ENCODE measurements around the gene SLC17A9.

The SLC17A9 gene

DNA sequence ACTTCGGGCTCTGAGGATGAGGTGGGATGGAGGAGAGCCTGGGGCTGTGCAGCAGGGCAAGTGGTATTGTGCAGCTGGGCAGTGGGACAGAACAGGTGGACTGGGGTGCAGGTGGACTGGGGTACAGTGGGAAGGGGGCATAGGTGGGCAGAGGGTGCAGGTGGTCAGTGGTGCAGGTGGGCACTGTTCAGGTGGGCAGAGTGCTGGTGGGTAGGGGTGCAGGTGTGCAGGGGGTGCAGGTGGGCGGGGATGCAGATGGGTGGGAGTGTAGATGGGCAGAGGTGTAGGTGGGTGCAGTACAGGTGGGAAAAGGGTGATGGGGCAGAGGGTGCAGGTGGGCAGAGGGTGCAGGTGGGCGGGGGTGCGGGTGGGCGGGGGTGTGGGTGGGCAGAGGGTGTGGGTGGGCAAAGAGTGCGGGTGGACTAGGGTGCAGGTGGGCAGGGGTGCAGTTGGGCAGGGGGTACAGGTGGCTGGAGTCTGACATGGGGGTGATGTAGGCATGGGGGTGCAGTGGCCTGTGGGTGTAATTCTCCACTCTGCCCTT is 33.8 kb downstream of the SLC17A9 start:
- Histone ChIP-seq H3K27ac (no peak overlapping the region), H3K4me3 (no peak overlapping the region), H3K4me1 (no peaks in the 10 kb centered on the region), H3K9me3 (no peaks in the 10 kb centered on the region), H3K36me3 (no peaks in the 10 kb centered on the region), H3K27me3 (peaks cover 0 to 84% of the 10 kb centered on the region in 2 donors)
- DNase-seq, result no peak
- intact Hi-C loops (cut with DNase I; ENCODE audit: low total_unique reads), result no loop called here
- TF ChIP-seq, protein P1, sequence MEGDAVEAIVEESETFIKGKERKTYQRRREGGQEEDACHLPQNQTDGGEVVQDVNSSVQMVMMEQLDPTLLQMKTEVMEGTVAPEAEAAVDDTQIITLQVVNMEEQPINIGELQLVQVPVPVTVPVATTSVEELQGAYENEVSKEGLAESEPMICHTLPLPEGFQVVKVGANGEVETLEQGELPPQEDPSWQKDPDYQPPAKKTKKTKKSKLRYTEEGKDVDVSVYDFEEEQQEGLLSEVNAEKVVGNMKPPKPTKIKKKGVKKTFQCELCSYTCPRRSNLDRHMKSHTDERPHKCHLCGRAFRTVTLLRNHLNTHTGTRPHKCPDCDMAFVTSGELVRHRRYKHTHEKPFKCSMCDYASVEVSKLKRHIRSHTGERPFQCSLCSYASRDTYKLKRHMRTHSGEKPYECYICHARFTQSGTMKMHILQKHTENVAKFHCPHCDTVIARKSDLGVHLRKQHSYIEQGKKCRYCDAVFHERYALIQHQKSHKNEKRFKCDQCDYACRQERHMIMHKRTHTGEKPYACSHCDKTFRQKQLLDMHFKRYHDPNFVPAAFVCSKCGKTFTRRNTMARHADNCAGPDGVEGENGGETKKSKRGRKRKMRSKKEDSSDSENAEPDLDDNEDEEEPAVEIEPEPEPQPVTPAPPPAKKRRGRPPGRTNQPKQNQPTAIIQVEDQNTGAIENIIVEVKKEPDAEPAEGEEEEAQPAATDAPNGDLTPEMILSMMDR (IDR thresholded peaks at IDR 0.05), result no peak

DNA sequence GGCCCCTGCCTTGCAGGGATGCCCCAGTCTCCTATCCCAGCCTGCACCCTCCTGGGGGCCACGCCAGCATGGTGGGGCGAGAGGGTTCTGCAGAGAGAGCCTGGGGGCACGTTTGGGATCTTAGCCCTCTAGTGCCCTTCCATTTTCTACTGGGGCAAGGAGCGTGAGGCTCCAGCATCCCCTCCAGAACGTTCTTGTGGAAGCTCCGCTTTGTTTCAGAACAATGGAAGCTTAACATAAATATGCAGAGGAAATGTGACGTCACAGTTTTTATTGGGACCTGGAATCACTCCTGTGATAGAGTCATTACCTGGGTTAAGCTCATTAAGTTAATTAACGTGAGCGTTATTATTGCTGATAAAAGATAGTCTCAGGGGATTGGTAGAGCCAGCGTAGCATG is 34.6 kb downstream of the SLC17A9 start:
- no peak overlapping the region for H3K27ac ChIP-seq
- no peak overlapping the region for H3K4me3 ChIP-seq
- TF ChIP-seq, protein P1 (IDR thresholded peaks at IDR 0.05), result no peak
- H3K9me3 ChIP-seq, result no peaks in the 10 kb centered on the region
- H3K27me3 ChIP-seq, result peaks cover 0 to 81% of the 10 kb centered on the region in 2 donors
- H3K36me3 ChIP-seq, result no peaks in the 10 kb centered on the region
- intact Hi-C loops (cut with DNase I; ENCODE audit: low total_unique reads), result no loop called here
- H3K4me1 ChIP-seq, result no peaks in the 10 kb centered on the region
- DNase-seq, result no peak

DNA sequence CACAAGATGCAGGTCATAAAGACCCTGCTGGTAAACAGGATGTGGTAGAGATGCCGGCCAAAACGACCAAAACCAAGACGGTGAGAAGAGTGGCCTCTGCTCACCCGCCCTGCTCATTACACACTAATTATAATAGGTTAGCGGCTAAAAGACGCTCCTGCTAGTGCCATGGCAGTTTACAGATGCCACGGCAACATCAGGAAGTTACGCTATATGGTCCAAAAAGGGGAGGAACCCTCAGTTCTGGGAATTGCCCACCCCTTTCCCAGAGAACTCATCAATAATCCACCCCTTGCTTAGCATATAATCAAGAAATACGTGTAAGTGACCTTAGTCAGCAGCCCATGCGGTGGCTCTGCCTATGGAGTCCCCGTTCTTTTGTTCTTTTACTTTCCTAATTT is 36.7 kb downstream of the SLC17A9 start:
- Histone ChIP-seq H3K4me1 (no peaks in the 10 kb centered on the region), H3K36me3 (no peaks in the 10 kb centered on the region), H3K27me3 (peaks cover 0 to 73% of the 10 kb centered on the region in 2 donors), H3K27ac (no peak overlapping the region), H3K9me3 (no peaks in the 10 kb centered on the region), H3K4me3 (no peak overlapping the region)
- intact Hi-C loops (cut with DNase I; ENCODE audit: low total_unique reads), result no loop called here
- DNase-seq, result no peak
- TF ChIP-seq, protein P1 (IDR thresholded peaks at IDR 0.05), result no peak

DNA sequence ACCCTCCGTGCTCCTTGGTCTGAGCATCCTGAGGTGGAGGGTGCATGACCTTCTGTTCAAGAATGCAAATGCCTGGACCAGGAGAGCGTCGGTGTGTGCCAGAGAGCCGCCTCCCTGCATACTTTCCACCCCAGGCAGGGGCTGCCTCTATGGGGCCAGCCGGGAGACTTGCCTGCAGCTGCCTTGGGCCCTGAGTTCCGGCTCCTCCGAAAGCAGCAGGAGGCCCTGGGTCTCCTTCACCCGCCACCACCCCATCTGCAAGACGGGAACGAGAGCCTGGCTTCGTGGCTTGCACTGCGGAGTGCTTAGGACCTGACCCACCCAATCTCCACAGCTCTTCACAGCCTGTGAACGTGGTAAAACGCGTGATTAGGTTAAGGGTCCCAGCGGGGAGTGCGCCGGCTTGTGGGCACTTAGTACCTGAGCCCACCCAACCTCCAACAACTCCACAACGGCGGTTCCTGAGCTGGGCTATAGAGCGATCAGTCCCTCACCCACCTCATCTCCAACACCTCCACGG is 37.9 kb downstream of the SLC17A9 start:
- Histone ChIP-seq H3K4me3 (no peak overlapping the region), H3K36me3 (no peaks in the 10 kb centered on the region), H3K27ac (no peak overlapping the region), H3K27me3 (peaks cover 0 to 70% of the 10 kb centered on the region in 2 donors), H3K4me1 (no peaks in the 10 kb centered on the region), H3K9me3 (no peaks in the 10 kb centered on the region)
- TF ChIP-seq, protein P1 (IDR thresholded peaks at IDR 0.05), result no peak
- intact Hi-C loops (cut with DNase I; ENCODE audit: low total_unique reads), result no loop called here
- no peak for DNase-seq

DNA sequence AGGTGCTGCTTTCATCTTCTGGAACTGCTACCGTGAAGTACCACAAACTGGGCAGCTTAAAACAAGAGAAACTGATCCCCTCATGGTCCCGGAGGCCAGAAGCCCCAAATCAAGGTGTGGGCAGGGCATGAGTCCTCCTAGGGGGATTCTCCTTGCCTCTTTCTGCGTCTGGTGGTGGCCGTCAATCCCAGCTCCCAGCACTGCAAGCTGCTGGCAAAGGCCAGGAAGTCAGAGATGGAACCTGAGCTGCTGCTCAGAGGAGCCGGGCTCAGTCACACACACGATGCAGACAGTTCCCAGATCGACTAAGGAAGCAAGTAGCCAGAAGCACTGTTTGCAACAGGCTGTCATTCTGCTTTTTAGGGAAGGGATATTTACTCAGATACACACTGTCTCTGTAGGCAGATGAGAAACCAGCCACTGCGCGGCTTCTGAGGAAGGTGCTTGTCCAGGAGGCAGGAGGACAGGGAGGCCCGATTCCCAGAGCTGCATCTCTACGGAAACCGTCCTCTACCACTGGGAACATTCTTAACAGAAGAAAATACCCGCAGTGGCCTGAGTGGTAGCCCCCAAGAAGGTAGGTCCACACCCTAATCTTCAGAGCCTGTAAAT is 38.8 kb downstream of the SLC17A9 start:
- intact Hi-C loops (cut with DNase I; ENCODE audit: low total_unique reads), result no loop called here
- no peaks in the 10 kb centered on the region for H3K4me1 ChIP-seq
- H3K27ac ChIP-seq, result no peak overlapping the region
- H3K36me3 ChIP-seq, result no peaks in the 10 kb centered on the region
- H3K27me3 ChIP-seq, result peaks cover 0 to 70% of the 10 kb centered on the region in 2 donors
- DNase-seq, result no peak
- TF ChIP-seq, protein P1 (IDR thresholded peaks at IDR 0.05), result no peak
- H3K4me3 ChIP-seq, result no peak overlapping the region
- no peaks in the 10 kb centered on the region for H3K9me3 ChIP-seq

Data from tibial artery (tissue), 4 donors.